LNCaP clone FGC (cell line): ENCODE results near the gene CLDN16.

Experiments
- DNase-seq: peaks from one replicate; pipeline ENCODE4 v3.0.0-alpha.2; 2011; ENCODE audit warnings: low read depth
- H3K4me3 ChIP-seq: 2 replicates; pipeline ENCODE4 v1.5.1; 2011; ENCODE audit warnings: mild to moderate bottlenecking, low read depth, low read length, control low read depth
- TF ChIP-seq, protein P1 (sequence below): IDR thresholded peaks from 2 replicates; pipeline ENCODE4 v1.5.1; 2012; ENCODE audit warnings: mild to moderate bottlenecking; ENCODE audit not compliant: control insufficient read depth, insufficient read depth; ENCODE audit errors: extremely low read depth

CLDN16 gene

GRCh38 chr3:190443257-190443656 lies 55.3 kb downstream of the CLDN16 start:
- H3K4me3 ChIP-seq: no peak overlapping the region
- DNase-seq: no peak
- TF ChIP-seq, protein P1, sequence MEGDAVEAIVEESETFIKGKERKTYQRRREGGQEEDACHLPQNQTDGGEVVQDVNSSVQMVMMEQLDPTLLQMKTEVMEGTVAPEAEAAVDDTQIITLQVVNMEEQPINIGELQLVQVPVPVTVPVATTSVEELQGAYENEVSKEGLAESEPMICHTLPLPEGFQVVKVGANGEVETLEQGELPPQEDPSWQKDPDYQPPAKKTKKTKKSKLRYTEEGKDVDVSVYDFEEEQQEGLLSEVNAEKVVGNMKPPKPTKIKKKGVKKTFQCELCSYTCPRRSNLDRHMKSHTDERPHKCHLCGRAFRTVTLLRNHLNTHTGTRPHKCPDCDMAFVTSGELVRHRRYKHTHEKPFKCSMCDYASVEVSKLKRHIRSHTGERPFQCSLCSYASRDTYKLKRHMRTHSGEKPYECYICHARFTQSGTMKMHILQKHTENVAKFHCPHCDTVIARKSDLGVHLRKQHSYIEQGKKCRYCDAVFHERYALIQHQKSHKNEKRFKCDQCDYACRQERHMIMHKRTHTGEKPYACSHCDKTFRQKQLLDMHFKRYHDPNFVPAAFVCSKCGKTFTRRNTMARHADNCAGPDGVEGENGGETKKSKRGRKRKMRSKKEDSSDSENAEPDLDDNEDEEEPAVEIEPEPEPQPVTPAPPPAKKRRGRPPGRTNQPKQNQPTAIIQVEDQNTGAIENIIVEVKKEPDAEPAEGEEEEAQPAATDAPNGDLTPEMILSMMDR: peak; percentile 49

- DNase-seq: no peak
- no peak overlapping the region for H3K4me3 ChIP-seq
- TF ChIP-seq, protein P1: no peak
These were observed 56.0 kb downstream of the CLDN16 start for GRCh38 chr3:190444006-190444405.

GRCh38 chr3:190444576-190445145 lies 56.7 kb downstream of the CLDN16 start:
- TF ChIP-seq, protein P1: no peak
- DNase-seq: no peak
- no peak overlapping the region for H3K4me3 ChIP-seq

DNA sequence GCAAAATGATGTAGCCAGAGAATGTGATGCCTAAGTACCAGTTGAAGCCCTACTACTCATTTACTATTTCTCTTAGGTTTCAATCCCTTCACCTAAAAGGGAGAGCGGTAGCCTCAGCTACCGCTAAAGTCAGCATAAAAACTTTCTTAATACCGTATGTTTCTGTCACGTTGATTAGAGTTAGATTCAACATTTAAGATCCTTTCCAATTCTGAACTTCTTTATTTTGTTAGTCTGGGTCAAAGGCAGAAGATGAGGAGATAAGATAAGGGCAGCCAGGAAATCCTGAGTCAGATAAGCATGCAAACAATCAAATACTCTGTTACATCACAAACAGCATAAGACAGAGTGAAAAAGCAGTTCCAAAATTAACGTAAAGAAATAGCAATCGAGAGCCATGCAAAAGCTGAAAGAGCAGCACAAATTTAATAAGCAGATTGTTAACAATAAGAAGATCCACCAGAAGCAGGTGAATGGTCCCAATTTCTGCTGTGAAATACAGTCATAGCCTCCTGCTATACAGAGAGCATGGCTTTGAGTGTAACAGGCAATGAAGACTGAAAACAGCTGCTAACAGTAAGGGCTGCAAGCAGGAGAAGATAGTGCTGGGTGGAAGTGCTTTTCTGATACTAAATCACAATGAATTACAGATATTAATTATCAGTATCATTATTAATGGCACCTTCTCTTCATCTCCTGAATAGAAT lies 58.8 kb downstream of the CLDN16 start:
- H3K4me3 ChIP-seq: no peak overlapping the region
- DNase-seq: no peak
- TF ChIP-seq, protein P1: no peak

DNA sequence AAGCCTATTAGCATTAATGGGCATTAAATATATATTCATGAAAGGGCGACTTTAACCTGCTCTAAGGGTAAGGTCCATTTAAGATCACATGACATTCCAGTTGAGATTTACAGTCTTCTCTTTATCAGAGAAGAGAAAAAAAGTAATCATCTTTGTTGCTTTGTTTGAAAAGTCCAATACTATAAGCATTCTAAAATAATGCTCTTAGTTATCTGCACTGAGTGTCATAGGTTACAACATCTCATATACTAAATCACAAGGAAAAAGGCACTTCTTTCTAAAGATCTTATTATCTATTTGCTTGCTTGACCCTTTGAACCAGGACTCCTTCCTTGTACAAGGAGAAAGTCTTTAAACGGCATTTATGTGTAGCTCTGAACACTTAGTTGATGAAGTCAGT lies 60.3 kb downstream of the CLDN16 start:
- no peak for DNase-seq
- TF ChIP-seq, protein P1: no peak
- no peak overlapping the region for H3K4me3 ChIP-seq

GRCh38 chr3:190449801-190450200 lies 61.8 kb downstream of the CLDN16 start, which contains the start of gene TMEM207:
Gene TMEM207, minus strand, starts transcription at chr3:190449901. Its CDS starts 92 bp downstream, at chr3:190449809.
- H3K4me3 ChIP-seq: no peak within 1 kb of the TSS
- TF ChIP-seq, protein P1: no peak
- no peak for DNase-seq

DNA sequence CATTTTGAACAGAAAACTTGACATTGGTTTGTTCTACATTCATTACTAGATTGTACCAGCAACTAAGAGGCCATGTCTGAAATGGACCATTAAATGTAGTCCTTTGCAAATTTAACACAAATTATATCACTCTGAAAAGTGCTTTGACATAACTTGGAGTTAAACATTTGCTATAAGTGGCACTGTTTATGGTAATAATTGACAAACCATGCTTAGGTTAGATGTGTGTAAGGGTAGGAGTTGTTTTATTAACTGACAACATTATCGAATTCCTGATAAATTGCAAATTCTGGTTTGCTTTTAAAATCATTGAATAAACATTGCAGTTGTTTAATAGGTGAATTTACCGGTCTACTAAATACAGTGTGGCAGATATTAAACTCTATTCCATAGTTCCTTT lies 67.9 kb downstream of the CLDN16 start:
- TF ChIP-seq, protein P1: no peak
- no peak overlapping the region for H3K4me3 ChIP-seq
- no peak for DNase-seq
